Measurements from ENCODE around the gene LEP. TPM values are rescaled to one million over a fixed set of nuclear protein-coding genes. Genes with fewer than 3 reads are reported as not detected.

The LEP gene
- polyA plus RNA-seq, 1 of the 3 experiments (the other 2 are of a cell fraction) = not detected

- TF ChIP-seq USF1 (IDR thresholded peaks at IDR 0.05; ENCODE audit: borderline replicate concordance, low read depth) = no peak
- no peak for TF ChIP-seq FOXJ3 (CRISPR knock-in tag; IDR thresholded peaks at IDR 0.05)
- TF ChIP-seq GATA2 (CRISPR knock-in tag; IDR thresholded peaks at IDR 0.05) = no peak
Observed at GRCh38 chr7:128206747-128207500, 34.2 kb upstream of the LEP start (continued).

DNA sequence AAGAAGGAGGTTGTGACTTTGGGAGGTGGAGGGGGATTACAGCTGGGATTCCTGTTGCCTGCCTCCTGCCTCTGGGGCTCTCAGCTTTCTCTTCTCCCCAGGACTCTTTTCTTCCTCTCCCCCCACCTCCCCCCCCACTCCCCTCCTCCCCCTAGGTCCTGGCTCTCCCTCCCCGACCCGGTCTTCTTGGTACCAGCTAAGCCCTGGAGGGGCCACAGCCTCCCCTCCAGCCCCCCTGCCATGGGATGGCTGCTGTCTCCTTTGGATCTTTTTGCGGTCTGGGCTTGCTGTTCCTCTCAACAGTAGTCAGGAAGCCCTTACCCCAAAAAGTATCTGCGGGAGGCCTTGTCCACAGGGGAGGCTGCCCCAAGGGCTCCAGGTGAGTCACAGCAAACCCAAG is 33.5 kb upstream of the LEP start:
- TF ChIP-seq, protein P1, sequence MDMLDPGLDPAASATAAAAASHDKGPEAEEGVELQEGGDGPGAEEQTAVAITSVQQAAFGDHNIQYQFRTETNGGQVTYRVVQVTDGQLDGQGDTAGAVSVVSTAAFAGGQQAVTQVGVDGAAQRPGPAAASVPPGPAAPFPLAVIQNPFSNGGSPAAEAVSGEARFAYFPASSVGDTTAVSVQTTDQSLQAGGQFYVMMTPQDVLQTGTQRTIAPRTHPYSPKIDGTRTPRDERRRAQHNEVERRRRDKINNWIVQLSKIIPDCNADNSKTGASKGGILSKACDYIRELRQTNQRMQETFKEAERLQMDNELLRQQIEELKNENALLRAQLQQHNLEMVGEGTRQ (IDR thresholded peaks at IDR 0.05; ENCODE audit: borderline replicate concordance, low read depth, low read length) = no peak
- TF ChIP-seq NFIC (IDR thresholded peaks at IDR 0.05; ENCODE audit: borderline replicate concordance) = no peak
- TF ChIP-seq MEF2A (IDR thresholded peaks at IDR 0.05; ENCODE audit: borderline replicate concordance, low read depth) = no peak
- TF ChIP-seq REST (IDR thresholded peaks at IDR 0.05; ENCODE audit: low read depth, low read length) = no peak
- TF ChIP-seq ELF1 (IDR thresholded peaks at IDR 0.05) = no peak
- no peak for TF ChIP-seq NRF1 (IDR thresholded peaks at IDR 0.05; ENCODE audit: low read depth, low read length)
- TF ChIP-seq SMC3 (IDR thresholded peaks at IDR 0.05; ENCODE audit: low read depth, low read length) = no peak
- no peak for TF ChIP-seq CTCF (IDR thresholded peaks at IDR 0.05)
- TF ChIP-seq FOXM1 (IDR thresholded peaks at IDR 0.05; ENCODE audit: low read depth) = no peak
- no peak for TF ChIP-seq GABPA (IDR thresholded peaks at IDR 0.05; ENCODE audit: low read depth)
- TF ChIP-seq POLR2AphosphoS5 (IDR thresholded peaks at IDR 0.05; ENCODE audit: low read depth, low read length) = no peak
- TF ChIP-seq MXI1 (IDR thresholded peaks at IDR 0.05; ENCODE audit: low read depth, low read length) = no peak
- no peak for TF ChIP-seq JUND (IDR thresholded peaks at IDR 0.05)
- no peak for TF ChIP-seq TEAD4 (IDR thresholded peaks at IDR 0.05; ENCODE audit: borderline replicate concordance, insufficient read depth)
- no peak for TF ChIP-seq RXRA (IDR thresholded peaks at IDR 0.05; ENCODE audit: borderline replicate concordance, low read depth)
- TF ChIP-seq RCOR1 (IDR thresholded peaks at IDR 0.05; ENCODE audit: low read length) = no peak
- no peak for TF ChIP-seq TCF12 (IDR thresholded peaks at IDR 0.05)
- H3K4me3 ChIP-seq (ENCODE audit: low read depth in 2 of 2, low read length in 1 of 2) = no peak overlapping the region
- ChIA-PET CTCF (interaction anchor here (0.6 to 17.6 kb wide), 62 partner anchors 8 to 860 kb away, joined by 3 to 444 read pairs (median 10); partner anchors contain the start of genes ARF5 and GCC1), POLR2A (no interaction called here)
- no peaks in the 10 kb centered on the region for H3K36me3 ChIP-seq (replicated peaks in 1 of 2; ENCODE audit: control insufficient read depth in 1 of 2, insufficient read depth in 2 of 2, low read length in 1 of 2)
- no peak for DNase-seq
- no peak overlapping the region for H3K4me2 ChIP-seq
- H4K20me1 ChIP-seq (ENCODE audit: insufficient read depth) = no peaks in the 10 kb centered on the region
- no peak overlapping the region for H3K9ac ChIP-seq
- no peak overlapping the region for H3K27ac ChIP-seq (ENCODE audit: low read depth in 2 of 2, low read length in 1 of 2)
- no peaks in the 10 kb centered on the region for H3F3A ChIP-seq (replicated peaks; ENCODE audit: insufficient read depth)
- peaks cover 15% of the 10 kb centered on the region; the same call in 1 of the 2 replicates for H3K27me3 ChIP-seq (ENCODE audit: insufficient read depth)
- H3K79me2 ChIP-seq (ENCODE audit: insufficient read depth) = no peaks in the 10 kb centered on the region
- no peak overlapping the region for H2AFZ ChIP-seq (ENCODE audit: low read depth)
- no peaks in the 10 kb centered on the region for H3K9me3 ChIP-seq
- WGBS (ENCODE audit: low lambda C conversion rate) = 36% methylated on average over 3 of the region's 4 CpGs
- H3K9me2 ChIP-seq = no peaks in the 10 kb centered on the region
- peaks cover 0 to 3% of the 10 kb centered on the region in 2 experiments; a peak in 1 of 4 replicates for H3K4me1 ChIP-seq (ENCODE audit: control insufficient read depth in 1 of 2, insufficient read depth in 2 of 2, low read depth in 1 of 2, low read length in 1 of 2)

Measured in SK-N-SH (cell line).